Left renal pelvis (tissue), 4 donors: ENCODE data around the gene LYL1. TPM values are rescaled to one million over a fixed set of nuclear protein-coding genes. Genes with fewer than 3 reads are reported as not detected.
"Not testable (repeated sequence)": the region's sequence is repeated elsewhere in the genome, so short reads cannot be mapped to it uniquely, and the experiment has no call there.

ENCODE experiments used
- DNase-seq, 4 donors: peaks; one replicate each; pipeline ENCODE4 v3.0.0-alpha.2; 2013; ENCODE audit warnings: low read depth in 4 of 4, low spot score in 3 of 4
- polyA plus RNA-seq, 4 donors: library from polyadenylated mRNA; unstranded; fragments of 120-200 nt; gene quantifications; one replicate each; pipeline ENCODE4 v1.2.1, GENCODE V29; 2013; ENCODE audit not compliant: insufficient read length in 4 of 4

Gene LYL1
- polyA plus RNA-seq = 1 to 10 TPM; 3.5 to 8.1 (median 5.3) TPM

GRCh38 chr19:13102666-13103580 lies at the start of gene LYL1:
Gene LYL1, minus strand, starts transcription at chr19:13102858. Its CDS starts 1,687 bp downstream, at chr19:13101171.
- DNase-seq = no peak

DNA sequence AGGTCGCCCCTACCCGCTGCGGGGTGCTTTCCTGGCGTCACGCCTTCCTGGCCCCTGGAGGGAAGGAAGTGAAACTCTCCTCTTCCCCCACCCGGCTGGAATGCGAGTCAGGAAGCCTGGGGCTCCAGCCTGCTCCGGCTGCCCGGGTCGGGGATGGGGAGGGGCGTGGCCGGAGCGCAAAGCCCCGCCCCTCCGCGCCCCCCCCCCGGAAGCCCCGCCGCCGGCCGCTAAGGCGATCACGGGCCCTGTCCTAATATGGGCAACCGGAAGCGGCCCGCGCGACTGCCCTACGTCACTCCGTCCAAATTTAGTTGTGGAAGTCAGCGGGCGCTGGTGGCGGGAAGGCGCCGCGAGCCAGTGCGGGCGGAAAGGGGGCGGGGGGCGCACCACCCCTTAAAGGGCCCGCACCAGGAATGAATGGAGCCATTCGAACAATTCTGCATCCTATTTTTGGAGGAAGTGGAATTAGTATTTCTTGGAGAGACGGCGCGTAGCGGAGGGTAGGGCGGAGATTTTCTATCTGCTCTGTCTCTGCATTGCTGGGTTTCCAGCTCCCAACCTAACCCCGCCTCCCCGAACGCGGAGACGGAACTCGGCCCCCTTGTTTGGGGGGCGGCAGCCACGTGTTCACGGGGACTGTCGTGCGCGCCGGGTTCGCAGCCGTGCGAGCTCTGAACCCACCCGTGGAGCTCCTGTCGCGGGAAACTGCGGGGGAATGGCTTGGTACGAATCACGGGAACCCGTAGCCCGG lies 49.1 kb upstream of the LYL1 start:
- DNase-seq = peak; percentile 90 to 96 (median 94)

DNA sequence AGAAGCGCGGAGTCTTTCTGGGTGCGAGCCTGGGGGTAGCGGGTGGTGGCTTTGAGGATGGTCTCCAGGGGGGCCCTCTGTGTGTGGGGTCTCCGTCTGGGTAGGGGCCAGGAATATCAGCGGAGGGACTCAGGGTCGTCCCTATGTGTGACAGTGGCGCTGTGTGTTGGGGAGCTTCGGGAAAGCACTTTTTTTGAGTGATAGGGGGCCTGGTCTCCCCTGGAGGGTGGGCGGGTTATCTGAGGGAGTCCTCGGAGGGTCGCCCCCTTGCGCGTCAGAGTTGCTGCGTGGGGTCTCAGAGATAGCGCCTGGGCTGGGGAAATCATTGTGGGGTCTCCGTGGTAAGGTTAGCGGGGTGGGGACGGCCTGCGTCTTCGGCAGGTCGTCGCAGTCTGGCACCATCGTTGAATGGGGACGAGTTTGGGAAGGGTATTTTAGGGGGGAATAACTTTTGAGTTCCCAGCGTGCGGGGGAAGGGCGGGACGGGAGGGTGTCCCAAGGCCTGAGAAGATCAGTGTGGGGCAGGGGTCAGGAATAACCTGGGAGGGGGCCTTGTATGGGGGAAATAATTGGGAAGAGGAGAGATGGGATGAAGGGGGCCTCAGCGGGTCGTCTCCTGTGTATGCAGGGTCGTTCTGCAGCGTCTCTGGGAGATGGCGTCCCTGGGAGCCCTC lies 48.4 kb upstream of the LYL1 start:
- peak in 1 of 4 donors; percentile 12 for DNase-seq

- DNase-seq = peak; percentile 84 to 89 (median 88)
These were observed 47.7 kb upstream of the LYL1 start, which contains the start of the genes IER2 and STX10 for GRCh38 chr19:13150187-13150930. Gene IER2, plus strand, starts transcription at chr19:13150411. Its CDS starts 2,776 bp downstream, at chr19:13153187. Gene STX10, minus strand, starts transcription at chr19:13150375. Its CDS starts 202 bp downstream, at chr19:13150173.

GRCh38 chr19:13149628-13150186 lies 47.0 kb upstream of the LYL1 start:
- peak in 2 of 4 donors; percentile 19 to 27 for DNase-seq

- DNase-seq = not testable (repeated sequence)
These were observed 46.5 kb upstream of the LYL1 start for GRCh38 chr19:13149173-13149627.

DNA sequence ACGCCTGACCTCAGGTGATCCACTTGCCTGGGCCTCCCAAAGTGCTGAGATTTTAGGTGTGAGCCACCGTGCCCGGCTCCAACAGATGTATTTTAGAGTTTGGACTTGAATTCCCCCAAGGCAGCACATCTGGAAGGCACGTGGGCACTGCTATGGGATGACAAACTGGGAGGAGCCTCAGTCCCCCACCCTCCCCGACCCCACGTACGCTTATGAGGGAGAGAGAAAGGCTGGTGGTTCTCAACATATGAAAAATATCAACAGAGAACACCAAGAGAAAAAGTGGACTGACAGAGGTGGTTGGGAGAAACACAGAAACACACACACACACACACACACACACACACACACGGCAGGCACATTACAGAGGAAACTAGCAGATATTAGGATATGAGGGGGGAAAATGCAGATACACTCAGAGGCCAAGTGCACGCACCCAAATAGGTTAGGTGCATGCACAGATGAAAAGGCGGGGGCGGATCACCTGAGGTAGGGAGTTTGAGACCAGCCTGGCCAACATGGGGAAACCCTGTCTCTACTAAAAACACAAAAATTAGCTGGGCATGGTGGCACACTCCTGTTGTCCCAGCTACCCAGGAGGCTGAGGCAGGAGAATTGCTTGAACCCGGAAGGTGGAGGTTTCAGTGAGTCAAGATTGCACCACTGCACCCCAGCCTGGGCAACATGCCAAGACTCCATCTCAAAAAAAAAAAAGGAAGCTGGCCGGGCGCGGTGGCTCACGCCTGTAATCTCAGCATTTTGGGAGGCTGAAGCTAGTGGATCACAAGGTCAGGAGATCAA lies 44.3 kb upstream of the LYL1 start:
- no peak for DNase-seq

DNA sequence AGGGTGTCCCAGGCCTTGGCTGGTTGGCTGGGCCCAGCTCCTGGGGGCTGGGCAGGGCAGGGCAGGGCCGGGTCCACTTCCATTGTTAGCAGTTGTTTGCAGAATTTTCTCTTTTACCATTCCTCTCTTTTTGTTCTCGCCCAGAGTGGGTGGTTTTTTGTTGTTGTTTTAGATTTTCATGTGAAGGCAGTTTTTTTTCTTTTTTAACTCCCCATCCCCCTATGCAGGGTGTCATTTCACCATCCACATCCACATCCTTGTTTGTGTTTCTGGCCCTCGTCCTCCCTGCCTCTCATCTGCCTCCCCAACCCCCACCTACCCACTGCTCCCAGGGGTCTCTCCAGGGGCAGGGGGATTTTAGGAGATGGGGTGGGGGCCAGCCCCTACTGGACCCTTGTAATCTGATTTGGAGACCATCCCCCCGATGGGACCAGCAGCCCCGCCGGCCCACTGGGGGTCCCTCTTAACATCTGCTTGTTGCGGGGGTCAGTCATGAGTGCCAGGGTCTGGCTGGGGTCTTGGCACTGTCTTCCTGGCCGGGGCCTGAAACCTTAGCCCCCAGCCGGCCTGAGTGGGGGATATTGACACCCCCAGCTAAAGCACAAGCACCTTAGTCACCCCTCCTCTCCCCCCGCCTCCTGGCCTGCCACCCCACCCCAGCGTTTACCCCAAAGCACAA lies 37.1 kb upstream of the LYL1 start:
- DNase-seq = no peak

- no peak for DNase-seq
These were observed 36.2 kb upstream of the LYL1 start for GRCh38 chr19:13138916-13139198.

DNA sequence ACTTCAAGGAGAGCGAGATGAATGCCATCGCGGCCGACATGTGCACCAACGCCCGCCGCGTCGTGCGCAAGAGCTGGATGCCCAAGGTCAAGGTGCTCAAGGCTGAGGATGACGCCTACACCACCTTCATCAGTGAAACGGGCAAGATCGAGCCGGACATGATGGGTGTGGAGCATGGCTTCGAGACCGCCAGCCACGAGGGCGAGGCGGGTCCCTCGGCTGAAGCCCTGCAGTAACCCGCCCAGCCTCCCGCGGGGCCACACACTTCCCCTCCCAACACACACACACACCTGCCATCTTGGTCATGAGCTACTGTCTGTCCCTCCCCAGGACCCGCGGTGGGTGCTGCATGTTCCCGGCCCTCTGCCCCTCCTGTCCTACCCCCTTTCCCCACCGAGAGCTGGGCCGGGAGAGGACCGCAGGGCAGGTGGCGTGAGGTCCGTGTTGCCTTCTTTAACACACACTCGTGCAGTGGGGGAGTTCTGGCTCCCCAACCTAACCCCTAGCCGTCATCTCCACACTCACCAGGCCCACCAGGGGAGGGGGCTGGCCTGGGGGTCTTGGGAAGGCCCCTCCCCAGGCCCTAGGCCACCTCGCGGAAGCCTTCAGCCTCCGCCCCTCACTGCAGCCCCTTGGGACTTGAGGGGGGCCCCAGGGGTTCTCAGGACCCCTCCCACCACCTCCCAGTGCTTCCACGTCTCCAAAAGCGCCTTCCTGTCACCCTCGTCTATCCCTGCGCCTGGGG lies 35.7 kb upstream of the LYL1 start:
- no peak for DNase-seq

GRCh38 chr19:13137290-13137794 lies 34.7 kb upstream of the LYL1 start:
- no peak for DNase-seq

- DNase-seq = no peak
These were observed 32.7 kb upstream of the LYL1 start for GRCh38 chr19:13135068-13136062.

DNA sequence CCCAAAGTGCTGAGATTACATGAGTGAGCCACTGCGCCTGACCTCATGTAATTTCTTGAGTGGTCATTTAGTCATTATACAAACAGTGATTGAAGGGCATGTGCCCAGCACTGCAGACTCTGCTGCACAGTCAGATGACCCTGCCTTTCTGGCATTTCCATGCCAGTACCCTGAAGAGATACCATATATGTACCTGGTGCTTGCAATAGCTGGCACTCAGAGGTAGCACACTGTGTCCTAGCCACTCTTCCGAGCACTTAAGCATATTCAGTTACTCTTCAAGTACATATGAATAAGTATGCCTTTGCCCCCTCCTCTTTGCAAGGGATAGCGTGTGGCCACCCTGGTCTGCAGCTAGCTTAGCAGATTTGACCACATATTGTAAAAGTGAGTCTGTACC lies 32.0 kb upstream of the LYL1 start:
- DNase-seq = no peak

- DNase-seq = no peak
These were observed 30.7 kb upstream of the LYL1 start for GRCh38 chr19:13133241-13133870.

DNA sequence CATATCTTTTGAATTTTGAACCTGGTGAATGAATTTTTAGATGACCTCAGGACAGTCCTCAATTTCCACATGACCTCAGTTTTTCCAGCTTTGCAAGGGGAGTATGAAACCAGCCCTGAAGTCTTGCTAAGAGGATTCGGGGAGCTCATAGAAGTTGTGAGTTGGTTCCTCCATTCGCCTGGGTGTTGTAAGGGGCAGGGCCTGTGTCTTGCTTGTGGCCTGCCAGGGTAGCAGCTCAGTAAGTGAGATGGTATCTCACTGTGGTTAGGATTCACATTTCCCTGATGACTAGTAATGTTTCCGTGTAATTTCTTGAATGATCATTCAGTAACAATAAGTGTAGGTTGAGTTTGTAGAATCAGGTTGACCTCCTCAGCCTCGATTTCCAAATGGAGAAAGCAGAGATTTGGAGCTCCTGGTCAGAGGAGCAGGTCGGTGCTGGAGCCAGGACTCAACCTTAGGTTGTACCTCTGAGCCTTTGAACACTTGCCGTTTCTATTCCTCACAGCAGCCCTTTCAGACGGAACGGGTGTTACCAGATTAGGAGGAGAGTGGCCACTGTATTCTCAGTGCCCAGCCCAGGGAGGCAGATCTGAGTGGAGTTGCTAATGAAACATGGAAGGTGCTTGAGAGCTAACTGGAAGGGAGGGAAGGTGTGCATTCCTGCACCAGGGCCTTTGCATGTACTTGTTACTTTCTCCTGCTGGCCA lies 30.0 kb upstream of the LYL1 start:
- DNase-seq = no peak
